ENCODE results near the gene GALK2. TPM values are rescaled to one million over a fixed set of nuclear protein-coding genes. Genes with fewer than 3 reads are reported as not detected.
A peak's percentile ranks its signal among the peaks of the same experiment; 100 is the strongest.

Gene GALK2
- total RNA-seq, 1 experiment from 2014 or later = 43.5 TPM

GRCh38 chr15:49135342-49135857 lies 34.6 kb upstream of the GALK2 start:
- Mint-ChIP-seq H3K27me3 (ENCODE audit: insufficient read depth, unreplicated experiment) (no peaks in the 10 kb centered on the region), H3K27ac (ENCODE audit: low read depth, unreplicated experiment) (no peak overlapping the region), H3K4me3 (ENCODE audit: unreplicated experiment) (no peak overlapping the region), H3K4me1 (ENCODE audit: insufficient read depth, unreplicated experiment) (peaks cover 6% of the 10 kb centered on the region), H3K36me3 (ENCODE audit: insufficient read depth, unreplicated experiment) (peaks cover 83% of the 10 kb centered on the region), H3K9me3 (ENCODE audit: unreplicated experiment) (no peaks in the 10 kb centered on the region)
- TF ChIP-seq CTCF (IDR thresholded peaks at IDR 0.05; ENCODE audit: unreplicated experiment) = no peak
- DNase-seq (ENCODE audit: unreplicated experiment) = no peak
- CTCF ChIA-PET = interaction anchor here (1.1 kb wide), 1 partner anchor 10 kb away, joined by 4 read pairs; no protein-coding TSS in a partner anchor
- POLR2A ChIA-PET = no interaction called here
- intact Hi-C loops (cut with micrococcal nuclease) = no loop called here
- BruUV-seq (replicated peaks) = no TSS peak

- intact Hi-C loops (cut with micrococcal nuclease) = loop anchor here (1.0 kb wide), 1 partner anchor 34 kb away; the partner anchor contains the start of gene GALK2
- H3K4me3 Mint-ChIP-seq (ENCODE audit: unreplicated experiment) = no peak overlapping the region
- H3K27ac Mint-ChIP-seq (ENCODE audit: low read depth, unreplicated experiment) = no peak overlapping the region
- H3K9me3 Mint-ChIP-seq (ENCODE audit: unreplicated experiment) = no peaks in the 10 kb centered on the region
- no peaks in the 10 kb centered on the region for H3K27me3 Mint-ChIP-seq (ENCODE audit: insufficient read depth, unreplicated experiment)
- POLR2A ChIA-PET = no interaction called here
- no TSS peak for BruUV-seq (replicated peaks)
- peaks cover 85% of the 10 kb centered on the region for H3K36me3 Mint-ChIP-seq (ENCODE audit: insufficient read depth, unreplicated experiment)
- H3K4me1 Mint-ChIP-seq (ENCODE audit: insufficient read depth, unreplicated experiment) = peaks cover 6% of the 10 kb centered on the region
- no peak for TF ChIP-seq CTCF (IDR thresholded peaks at IDR 0.05; ENCODE audit: unreplicated experiment)
- CTCF ChIA-PET = interaction anchor here (3.7 kb wide), 1 partner anchor 11 kb away, joined by 20 read pairs; no protein-coding TSS in a partner anchor
- peak; percentile 25 for DNase-seq (ENCODE audit: unreplicated experiment)
These were observed 34.1 kb upstream of the GALK2 start for GRCh38 chr15:49135911-49136310.

- intact Hi-C loops (cut with micrococcal nuclease) = no loop called here
- Mint-ChIP-seq H3K36me3 (ENCODE audit: insufficient read depth, unreplicated experiment) (peaks cover 88% of the 10 kb centered on the region), H3K27me3 (ENCODE audit: insufficient read depth, unreplicated experiment) (no peaks in the 10 kb centered on the region), H3K4me3 (ENCODE audit: unreplicated experiment) (no peak overlapping the region), H3K27ac (ENCODE audit: low read depth, unreplicated experiment) (no peak overlapping the region), H3K9me3 (ENCODE audit: unreplicated experiment) (no peaks in the 10 kb centered on the region), H3K4me1 (ENCODE audit: insufficient read depth, unreplicated experiment) (peaks cover 10% of the 10 kb centered on the region)
- ChIA-PET CTCF (interaction anchor here (0.6 to 3.7 kb wide), 4 partner anchors 9 to 276 kb away, joined by 3 to 20 read pairs (median 4); no protein-coding TSS in a partner anchor), POLR2A (interaction anchor here (0.9 to 1.6 kb wide), 4 partner anchors 9 to 37 kb away, joined by 3 to 6 read pairs (median 4); partner anchors contain the start of gene COPS2)
- BruUV-seq (replicated peaks) = no TSS peak
- no peak for TF ChIP-seq CTCF (IDR thresholded peaks at IDR 0.05; ENCODE audit: unreplicated experiment)
- DNase-seq (ENCODE audit: unreplicated experiment) = no peak
These were observed 32.2 kb upstream of the GALK2 start for GRCh38 chr15:49137861-49138260.

GRCh38 chr15:49145651-49146609 lies 24.1 kb upstream of the GALK2 start:
- Mint-ChIP-seq H3K36me3 (ENCODE audit: insufficient read depth, unreplicated experiment) (peaks cover 59% of the 10 kb centered on the region), H3K9me3 (ENCODE audit: unreplicated experiment) (no peaks in the 10 kb centered on the region), H3K4me1 (ENCODE audit: insufficient read depth, unreplicated experiment) (peaks cover 33% of the 10 kb centered on the region), H3K27ac (ENCODE audit: low read depth, unreplicated experiment) (no peak overlapping the region), H3K4me3 (ENCODE audit: unreplicated experiment) (no peak overlapping the region), H3K27me3 (ENCODE audit: insufficient read depth, unreplicated experiment) (no peaks in the 10 kb centered on the region)
- POLR2A ChIA-PET = interaction anchor here (0.7 to 4.8 kb wide), 9 partner anchors 9 to 727 kb away, joined by 3 to 46 read pairs (median 4); partner anchors contain the start of genes COPS2, GALK2 and SECISBP2L
- BruUV-seq (replicated peaks) = no TSS peak
- CTCF ChIA-PET = interaction anchor here (0.5 to 7.0 kb wide), 28 partner anchors 8 to 1212 kb away, joined by 3 to 46 read pairs (median 3); partner anchors contain the start of genes COPS2, EID1 and SECISBP2L
- peak; percentile 58 for DNase-seq (ENCODE audit: unreplicated experiment)
- intact Hi-C loops (cut with micrococcal nuclease) = loop anchor here (2.0 to 5.0 kb wide), 2 partner anchors 179 to 285 kb away; no protein-coding TSS in a partner anchor
- TF ChIP-seq CTCF (IDR thresholded peaks at IDR 0.05; ENCODE audit: unreplicated experiment) = peak; percentile 64
